GM18858 (cell line): ENCODE measurements around the gene TMED4.

Experiments
- ATAC-seq: cut with Tn5 transposase; IDR thresholded peaks from one replicate; pipeline ENCODE4 v1.9.1; 2021; ENCODE audit not compliant: unreplicated experiment

Gene TMED4

GRCh38 chr7:44581879-44582603 is at the start of gene TMED4:
Gene TMED4, minus strand, starts transcription at chr7:44582231. Its CDS starts 25 bp downstream, at chr7:44582206.
- ATAC-seq = peak; percentile 75

- ATAC-seq = no peak
Measured at GRCh38 chr7:44631458-44632115, 49.6 kb upstream of the TMED4 start.

GRCh38 chr7:44630792-44631457 is 48.9 kb upstream of the TMED4 start:
- no peak for ATAC-seq

GRCh38 chr7:44629829-44630522 is 47.9 kb upstream of the TMED4 start:
- ATAC-seq = no peak

GRCh38 chr7:44626620-44627019 is 44.6 kb upstream of the TMED4 start:
- no peak for ATAC-seq

- no peak for ATAC-seq
Measured at GRCh38 chr7:44625526-44626471, 43.8 kb upstream of the TMED4 start.

GRCh38 chr7:44624318-44624717 is 42.3 kb upstream of the TMED4 start:
- ATAC-seq = no peak

GRCh38 chr7:44622342-44623151 is 40.5 kb upstream of the TMED4 start:
- ATAC-seq = peak; percentile 71

GRCh38 chr7:44621750-44622103 is 39.7 kb upstream of the TMED4 start:
- ATAC-seq = no peak

- no peak for ATAC-seq
Measured at GRCh38 chr7:44621034-44621749, 39.2 kb upstream of the TMED4 start.

GRCh38 chr7:44618753-44619152 is 36.7 kb upstream of the TMED4 start:
- ATAC-seq = no peak

- no peak for ATAC-seq
Measured at GRCh38 chr7:44618045-44618444, 36.0 kb upstream of the TMED4 start.

GRCh38 chr7:44617225-44617890 is 35.3 kb upstream of the TMED4 start:
- peak; percentile 43 for ATAC-seq

GRCh38 chr7:44616545-44616944 is 34.5 kb upstream of the TMED4 start:
- no peak for ATAC-seq

- no peak for ATAC-seq
Measured at GRCh38 chr7:44615793-44616192, 33.8 kb upstream of the TMED4 start.

- ATAC-seq = no peak
Measured at GRCh38 chr7:44615149-44615611, 33.1 kb upstream of the TMED4 start.

- no peak for ATAC-seq
Measured at GRCh38 chr7:44609829-44610228, 27.8 kb upstream of the TMED4 start.

GRCh38 chr7:44608916-44609648 is 27.1 kb upstream of the TMED4 start:
- no peak for ATAC-seq
